Body of pancreas (tissue), 4 donors: ENCODE data around the gene FBXO7.

Source experiments
- CTCF ChIP-seq, 7 experiments: fragments of 450-650 bp in 4 of 7; fragments of 200-600 bp in 3 of 7; sonication (generic) in 3 of 7; IDR thresholded peaks; one replicate each; pipeline ENCODE4 v1.5.1; 2016 to 2019; ENCODE audit warnings: antibody characterized with exemption in 7 of 7
- POLR2A ChIP-seq, 3 donors: fragments of 450-650 bp; IDR thresholded peaks; one replicate each; pipeline ENCODE4 v1.6.1; 2016; ENCODE audit warnings: antibody characterized with exemption in 3 of 3, mild to moderate bottlenecking in 2 of 3

GRCh38 chr22:32531931-32532819 is 57.6 kb downstream of the FBXO7 start:
- TF ChIP-seq CTCF (IDR thresholded peaks at IDR 0.05) (no peak), POLR2A (IDR thresholded peaks at IDR 0.05) (no peak)
